ENCODE data around the gene AHCTF1.

The AHCTF1 gene

DNA sequence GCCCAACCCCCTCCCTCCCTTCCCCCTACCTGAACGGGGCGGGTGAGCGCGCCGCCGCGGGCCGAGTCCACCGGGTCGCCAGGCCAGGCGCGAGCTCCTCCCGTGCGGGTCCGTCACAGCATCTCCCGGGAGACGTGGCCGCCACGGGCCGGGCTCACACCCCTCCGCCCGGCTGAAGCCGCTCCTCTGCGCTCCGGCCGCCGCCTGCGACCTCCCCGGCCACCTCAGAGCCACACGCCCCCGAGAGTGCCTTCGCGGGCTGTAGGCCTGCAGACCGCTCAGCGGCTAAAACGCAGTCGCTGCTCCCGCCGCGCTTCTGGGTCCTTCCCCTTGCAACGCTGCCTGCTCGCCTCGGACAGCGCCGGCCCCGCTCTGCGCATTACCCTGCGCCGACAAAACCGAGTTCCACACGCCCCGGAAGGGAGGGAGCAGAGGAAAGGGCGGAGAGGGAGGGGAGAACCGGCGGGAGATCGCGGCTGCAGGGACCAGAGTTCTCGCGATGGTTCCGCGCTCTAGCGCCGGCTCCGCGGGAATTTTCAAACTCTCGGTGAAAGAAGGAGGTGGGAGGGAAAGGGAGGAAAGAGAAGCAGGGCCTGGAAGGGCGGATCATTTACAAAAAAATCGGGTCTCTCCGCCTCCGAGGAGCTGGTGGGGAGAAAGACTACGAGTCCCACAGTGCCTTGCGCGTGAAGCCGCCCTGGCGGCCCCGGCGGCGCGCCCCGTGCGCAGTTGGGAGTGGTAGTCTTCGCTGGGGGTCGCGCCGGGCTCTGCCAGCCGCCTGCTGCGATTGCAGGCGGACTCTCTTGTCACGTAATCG, at the start of gene AHCTF1:
Gene AHCTF1 (minus strand): TSS at position 400 of the 817 bp plus-strand sequence. CDS start 13,578 bp downstream, outside the sequence.
- peak; percentile 95 for DNase-seq (ENCODE audit: low spot score)

DNA sequence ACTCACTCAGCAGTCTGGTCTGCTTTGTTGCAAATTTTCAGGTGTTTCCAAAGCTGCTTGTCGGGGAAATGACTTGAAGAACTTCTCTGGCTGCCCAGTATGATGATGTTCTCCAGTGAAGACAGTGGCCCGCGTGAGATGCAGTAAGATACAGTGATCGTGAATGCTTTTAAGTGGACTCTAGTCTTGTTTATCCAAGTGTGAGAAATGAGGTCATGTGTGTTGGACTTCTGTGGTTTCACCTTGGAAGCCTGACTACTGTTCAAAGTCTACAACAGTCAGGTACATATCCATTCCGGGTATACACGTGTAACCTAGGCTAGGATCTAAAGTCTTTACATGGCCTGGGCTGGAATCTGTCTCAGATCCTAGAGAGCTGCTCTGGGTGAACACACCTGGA, 47.0 kb upstream of the AHCTF1 start:
- no peak for DNase-seq (ENCODE audit: low spot score)

- DNase-seq (ENCODE audit: low spot score) = no peak
These were observed 46.5 kb upstream of the AHCTF1 start for GRCh38 chr1:246978281-246978680.

GRCh38 chr1:246971969-246972368, 40.2 kb upstream of the AHCTF1 start:
- DNase-seq (ENCODE audit: low spot score) = no peak

DNA sequence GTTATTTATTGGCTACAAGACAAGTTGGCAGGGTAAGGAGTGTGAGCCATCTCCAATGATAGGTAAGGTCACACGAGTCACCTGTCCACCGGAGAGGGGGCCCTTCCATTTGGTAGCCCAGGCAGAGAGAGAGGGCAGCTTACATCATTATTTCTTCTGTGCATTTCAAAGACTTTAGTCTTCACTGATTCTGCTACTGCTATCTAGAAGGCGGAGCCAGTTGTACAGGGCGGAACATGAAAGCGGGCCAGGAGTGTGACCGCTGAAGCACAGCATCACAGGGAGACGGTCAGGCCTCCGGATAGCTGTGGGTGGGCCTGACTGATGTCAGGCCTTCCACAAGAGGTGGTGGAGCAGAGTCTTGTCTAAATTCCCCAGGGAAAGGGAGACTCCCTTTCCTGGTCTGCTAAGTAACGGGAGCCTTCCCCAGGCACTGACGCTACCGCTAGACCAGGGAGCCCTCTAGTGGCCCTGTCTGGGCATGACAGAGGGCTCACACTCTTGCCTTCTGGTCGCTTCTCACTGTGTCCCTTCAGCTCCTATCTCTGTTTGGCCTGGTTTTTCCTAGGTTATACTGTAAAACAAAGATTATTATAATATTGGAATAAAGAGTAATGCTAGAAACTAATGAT, 39.5 kb upstream of the AHCTF1 start:
- DNase-seq (ENCODE audit: low spot score) = peak; percentile 34

DNA sequence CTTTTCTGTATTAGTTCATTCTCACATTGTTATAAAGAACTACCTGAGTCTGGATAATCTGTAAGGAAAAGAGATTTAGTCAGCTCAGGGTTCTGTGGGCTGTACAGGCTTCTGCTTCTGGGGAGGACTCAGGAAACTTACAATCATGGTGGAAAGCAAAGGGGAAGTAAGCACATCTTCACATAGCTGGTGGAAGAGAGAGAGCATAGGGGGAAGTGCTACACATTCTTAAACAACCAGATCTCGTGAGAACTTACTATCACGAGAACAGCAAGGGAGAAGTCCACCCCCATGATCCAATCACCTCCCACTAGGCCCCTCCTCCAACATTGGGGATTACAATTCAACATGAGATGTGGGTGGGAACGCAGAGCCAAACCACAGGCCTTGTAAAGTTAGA, 37.9 kb upstream of the AHCTF1 start:
- no peak for DNase-seq (ENCODE audit: low spot score)

GRCh38 chr1:246966502-246966901, 34.8 kb upstream of the AHCTF1 start:
- DNase-seq (ENCODE audit: low spot score) = no peak

- no peak for DNase-seq (ENCODE audit: low spot score)
These were observed 28.4 kb upstream of the AHCTF1 start for GRCh38 chr1:246959944-246960693.

GRCh38 chr1:246954126-246954525, 22.4 kb upstream of the AHCTF1 start:
- DNase-seq (ENCODE audit: low spot score) = no peak

- DNase-seq (ENCODE audit: low spot score) = no peak
These were observed 19.7 kb upstream of the AHCTF1 start for GRCh38 chr1:246951413-246951812.

- DNase-seq (ENCODE audit: low spot score) = no peak
These were observed 18.2 kb upstream of the AHCTF1 start for GRCh38 chr1:246949956-246950355.

- no peak for DNase-seq (ENCODE audit: low spot score)
These were observed 15.5 kb upstream of the AHCTF1 start for GRCh38 chr1:246947255-246947654.

DNA sequence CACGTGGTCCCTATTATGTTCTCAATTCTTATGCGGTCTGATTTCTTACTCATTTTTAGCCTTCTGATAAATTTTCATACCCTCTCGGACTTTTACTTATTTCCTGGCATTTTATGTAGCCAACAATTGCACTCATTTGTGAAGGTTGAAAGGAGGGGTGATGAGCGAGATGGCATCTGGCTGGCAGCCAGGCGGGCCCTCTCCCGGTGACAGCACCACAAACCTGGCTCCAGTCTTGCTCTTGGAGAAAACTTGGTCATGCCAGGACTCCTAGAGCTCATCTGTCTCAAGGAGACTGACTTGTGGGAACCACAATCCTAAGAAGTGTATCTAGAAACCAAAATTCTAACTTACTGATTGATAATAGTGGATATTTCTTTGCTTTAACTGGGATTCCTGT, 14.6 kb upstream of the AHCTF1 start:
- no peak for DNase-seq (ENCODE audit: low spot score)

DNA sequence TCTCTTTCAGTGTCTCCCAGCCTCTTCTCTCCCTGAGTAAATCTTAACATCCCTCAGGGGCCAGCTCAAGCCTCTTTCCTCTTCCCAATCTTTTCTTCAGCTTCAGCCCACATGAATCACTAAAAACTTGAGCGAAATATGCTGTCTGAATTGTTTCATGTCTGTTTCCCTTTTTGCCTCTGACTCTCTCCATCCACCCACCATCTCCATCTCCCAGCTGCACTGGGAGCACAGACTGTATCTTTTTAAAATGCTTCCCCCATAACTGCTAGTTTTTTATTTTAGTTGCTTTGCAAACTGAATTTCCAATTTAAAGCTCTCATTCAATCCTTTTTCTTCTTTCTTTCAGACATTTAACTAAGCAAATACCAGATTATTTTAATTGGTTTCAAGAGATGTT, 3.0 kb upstream of the AHCTF1 start:
- DNase-seq (ENCODE audit: low spot score) = no peak

DNA sequence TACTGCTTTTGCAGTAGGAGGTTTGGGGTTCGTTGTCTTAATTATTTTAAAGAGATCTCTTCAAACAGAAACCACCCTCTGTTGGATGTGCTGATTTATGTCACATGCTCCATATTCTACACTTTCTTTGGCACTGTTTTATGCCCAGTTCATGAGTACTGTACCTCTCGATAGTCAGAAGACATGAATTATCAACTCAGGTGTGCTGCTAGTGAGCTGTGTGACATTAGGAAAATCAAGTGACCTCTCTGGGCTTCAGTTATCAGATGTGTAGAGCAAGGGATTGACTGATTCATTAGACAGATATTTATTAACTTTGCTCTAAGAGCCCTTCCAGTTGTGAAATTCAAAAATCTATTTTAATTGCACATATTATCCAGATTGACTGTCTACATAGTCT, 2.1 kb upstream of the AHCTF1 start:
- no peak for DNase-seq (ENCODE audit: low spot score)

DNA sequence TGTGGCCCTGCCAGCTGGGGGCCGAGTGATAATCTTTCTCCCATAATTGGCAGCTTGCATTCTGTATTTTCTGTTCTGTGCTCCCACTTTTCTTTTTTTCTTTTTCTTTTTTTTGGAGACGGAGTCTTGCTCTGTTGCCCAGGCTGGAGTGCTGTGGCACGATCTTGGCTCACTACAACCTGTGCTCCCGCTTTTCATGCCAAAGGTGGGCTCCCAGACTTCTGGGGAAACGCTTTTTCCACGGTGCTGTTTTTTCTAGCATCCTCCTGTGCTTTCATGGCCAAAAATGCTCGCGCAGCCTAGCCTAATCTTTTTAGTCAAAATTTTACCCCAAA, 585 bp upstream of the AHCTF1 start:
- no peak for DNase-seq (ENCODE audit: low spot score)

- DNase-seq (ENCODE audit: low spot score) = peak; percentile 26
These were observed 759 bp downstream of the AHCTF1 start for GRCh38 chr1:246930830-246931548.

DNA sequence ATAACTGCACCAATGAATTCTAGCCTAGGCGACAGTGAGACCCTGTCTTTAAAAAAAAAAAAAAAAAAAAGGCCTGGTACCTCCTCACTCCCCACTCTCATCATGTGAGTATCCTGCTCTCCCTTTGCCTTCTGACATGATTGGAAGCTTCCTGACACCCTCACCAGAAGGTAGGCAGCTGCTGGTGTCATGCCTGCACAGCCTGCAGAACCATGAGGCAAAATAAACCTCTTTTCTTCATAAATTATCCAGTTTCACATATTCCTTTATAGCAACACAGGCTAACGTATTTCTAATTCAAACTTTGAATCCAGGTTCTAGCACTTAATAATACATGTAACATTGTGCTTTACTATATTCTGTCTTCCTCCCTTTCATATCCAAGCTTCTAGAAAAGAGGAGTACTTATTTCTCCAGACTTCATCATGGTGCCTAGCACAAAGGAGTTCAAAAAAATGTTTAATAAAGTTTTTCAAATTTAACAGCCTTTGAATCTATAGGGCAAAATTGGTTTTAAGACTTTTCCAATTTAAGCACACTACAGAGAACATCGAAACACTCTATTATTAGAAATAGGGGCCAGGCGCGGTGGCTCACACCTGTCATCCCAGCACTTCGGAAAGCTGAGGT, 5.6 kb downstream of the AHCTF1 start:
- no peak for DNase-seq (ENCODE audit: low spot score)

GRCh38 chr1:246923900-246924299, 7.8 kb downstream of the AHCTF1 start:
- no peak for DNase-seq (ENCODE audit: low spot score)

GRCh38 chr1:246923482-246923881, 8.3 kb downstream of the AHCTF1 start:
- no peak for DNase-seq (ENCODE audit: low spot score)

- DNase-seq (ENCODE audit: low spot score) = no peak
These were observed 10.3 kb downstream of the AHCTF1 start for GRCh38 chr1:246921481-246921880.

DNA sequence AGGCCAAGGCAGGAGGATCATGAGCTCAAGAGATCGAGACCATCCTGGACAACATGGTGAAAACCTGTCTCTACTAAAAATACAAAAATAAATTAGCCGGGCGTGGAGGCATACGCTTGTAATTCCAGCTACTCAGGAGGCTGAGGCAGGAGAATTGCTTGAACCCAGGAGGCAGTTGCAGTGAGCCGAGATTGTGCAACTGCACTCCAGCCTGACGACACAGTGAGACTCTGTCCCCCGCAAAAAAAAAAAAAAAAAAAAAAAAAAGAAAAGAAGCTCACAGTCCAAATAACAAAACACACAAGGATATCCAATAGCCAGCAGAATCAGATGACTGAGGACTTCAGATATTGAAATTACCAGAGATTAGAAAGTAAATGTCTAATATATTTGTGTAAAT, 11.8 kb downstream of the AHCTF1 start:
- DNase-seq (ENCODE audit: low spot score) = no peak
